HepG2 (cell line): ENCODE measurements around the gene MTTP. TPM values are rescaled to one million over a fixed set of nuclear protein-coding genes. Genes with fewer than 3 reads are reported as not detected.

Experiments
- ARID2 ChIP-seq: sonication (generic); formaldehyde crosslinking; IDR thresholded peaks from 2 replicates; pipeline ENCODE4 v1.8.1; 2022; ENCODE audit warnings: mild to moderate bottlenecking, missing genetic modification reagents, borderline replicate concordance
- CREM ChIP-seq, 2 experiments: sonication (generic) in 1 of 2; formaldehyde crosslinking in 1 of 2; IDR thresholded peaks; 2 replicates each; pipeline versions ENCODE4 v1.4.0 to v1.6.1; 2016 to 2020; ENCODE audit warnings: antibody characterized with exemption in 1 of 2, mild to moderate bottlenecking in 1 of 2, missing genetic modification reagents in 1 of 2
- DPF2 ChIP-seq: sonication (generic); formaldehyde crosslinking; IDR thresholded peaks from 2 replicates; pipeline ENCODE4 v1.4.0; 2020; ENCODE audit warnings: mild to moderate bottlenecking, low read depth, missing genetic modification reagents, borderline replicate concordance
- ERF ChIP-seq: IDR thresholded peaks from 2 replicates; pipeline ENCODE4 v1.6.1; 2018; ENCODE audit warnings: missing biosample characterization, missing genetic modification reagents
- KLF16 ChIP-seq, 2 experiments: sonication (generic) in 1 of 2; formaldehyde crosslinking in 1 of 2; IDR thresholded peaks; 2 replicates each; pipeline versions ENCODE4 v1.6.1 to v1.8.0; 2016 to 2023; ENCODE audit warnings: missing genetic modification reagents in 2 of 2, missing compliant biosample characterization in 1 of 2
- MEF2D ChIP-seq: sonication (generic); formaldehyde crosslinking; IDR thresholded peaks from 2 replicates; pipeline ENCODE4 v1.5.1; 2020; ENCODE audit warnings: mild to moderate bottlenecking, missing genetic modification reagents
- NFE2L2 ChIP-seq: fragments of 150-350 bp; IDR thresholded peaks from 2 replicates; pipeline ENCODE4 v1.6.1; 2014; ENCODE audit warnings: low read length
- NFIC ChIP-seq: IDR thresholded peaks from 2 replicates; pipeline ENCODE4 v1.6.1; 2012; ENCODE audit warnings: mild to moderate bottlenecking, low read length, inconsistent platforms
- NFYB ChIP-seq: sonication (generic); formaldehyde crosslinking; IDR thresholded peaks from 2 replicates; pipeline ENCODE4 v1.4.0; 2020; ENCODE audit warnings: missing genetic modification reagents
- NR2C2 ChIP-seq: sonication (generic); formaldehyde crosslinking; IDR thresholded peaks from 2 replicates; pipeline ENCODE4 v1.4.0; 2020; ENCODE audit warnings: missing genetic modification reagents, mild to moderate bottlenecking, moderate library complexity, borderline replicate concordance
- REPIN1 ChIP-seq: sonication (generic); formaldehyde crosslinking; IDR thresholded peaks from 2 replicates; pipeline ENCODE4 v1.8.0; 2022; ENCODE audit warnings: missing genetic modification reagents, low read depth, mild to moderate bottlenecking, borderline replicate concordance
- TARDBP ChIP-seq: sonication (generic); formaldehyde crosslinking; IDR thresholded peaks from 2 replicates; pipeline ENCODE4 v1.8.0; 2022; ENCODE audit warnings: mild to moderate bottlenecking, missing genetic modification reagents
- TEAD3 ChIP-seq: optimal IDR thresholded peaks from 2 replicates; pipeline ENCODE3; 2016; ENCODE audit warnings: borderline replicate concordance
- TFDP2 ChIP-seq: sonication (generic); formaldehyde crosslinking; IDR thresholded peaks from 2 replicates; pipeline ENCODE4 v1.4.0; 2020; ENCODE audit warnings: missing genetic modification reagents
- ZBTB38 ChIP-seq: sonication (generic); formaldehyde crosslinking; IDR thresholded peaks from 2 replicates; pipeline ENCODE4 v1.5.1; 2020; ENCODE audit warnings: mild to moderate bottlenecking, missing genetic modification reagents
- ZFP82 ChIP-seq: sonication (generic); formaldehyde crosslinking; IDR thresholded peaks from 2 replicates; pipeline ENCODE4 v1.5.1; 2020; ENCODE audit warnings: mild to moderate bottlenecking, missing genetic modification reagents, borderline replicate concordance
- ZNF256 ChIP-seq: sonication (generic); formaldehyde crosslinking; conservative IDR thresholded peaks from 2 replicates; pipeline ENCODE4 v1.4.0; 2020; ENCODE audit warnings: missing genetic modification reagents
- ZNF331 ChIP-seq: sonication (generic); formaldehyde crosslinking; IDR thresholded peaks from 2 replicates; pipeline ENCODE4 v1.4.0; 2020; ENCODE audit warnings: missing genetic modification reagents
- ZNF430 ChIP-seq: sonication (generic); formaldehyde crosslinking; IDR thresholded peaks from 2 replicates; pipeline ENCODE4 v1.9.0; 2021; ENCODE audit warnings: mild to moderate bottlenecking, missing genetic modification reagents
- ZNF780A ChIP-seq: sonication (generic); formaldehyde crosslinking; IDR thresholded peaks from 2 replicates; pipeline ENCODE4 v1.8.0; 2022; ENCODE audit warnings: mild to moderate bottlenecking, missing genetic modification reagents, moderate library complexity
- ZNF790 ChIP-seq: sonication (generic); formaldehyde crosslinking; IDR thresholded peaks from 2 replicates; pipeline ENCODE4 v1.8.0; 2022; ENCODE audit warnings: missing genetic modification reagents, mild to moderate bottlenecking, borderline replicate concordance
- ZSCAN29 ChIP-seq: sonication (generic); formaldehyde crosslinking; conservative IDR thresholded peaks from 2 replicates; pipeline ENCODE4 v1.4.0; 2020; ENCODE audit warnings: mild to moderate bottlenecking, missing genetic modification reagents
- ZZZ3 ChIP-seq: sonication (generic); formaldehyde crosslinking; IDR thresholded peaks from 2 replicates; pipeline ENCODE4 v1.4.0; 2020; ENCODE audit warnings: missing genetic modification reagents, mild to moderate bottlenecking, borderline replicate concordance
- polyA plus RNA-seq, 8 experiments: library from polyadenylated mRNA; depleted of rRNA in 3 of 8; stranded (reverse) in 7 of 8; unstranded in 1 of 8; fragments of >200 nt; fragmentation: Illumina TruSeq in 4 of 8; extraction: Trizol in 4 of 8; gene quantifications; 2 replicates each; pipeline versions ENCODE4 v1.2.1 to v1.2.3, GENCODE V29; 2011 to 2016; ENCODE audit warnings: low read depth in 4 of 8, missing spikeins in 1 of 8, mixed read lengths in 1 of 8; ENCODE audit not compliant: insufficient read depth in 1 of 8
- total RNA-seq, 5 experiments: library from RNA; depleted of rRNA; stranded (reverse); fragments of >200 nt; fragmentation: Illumina TruSeq; extraction: Trizol; gene quantifications; 2 replicates each; pipeline ENCODE4 v1.2.3, GENCODE V29; 2016; ENCODE audit warnings: low read depth in 1 of 5
- TF ChIP-seq, protein P1 (sequence below): sonication (generic); formaldehyde crosslinking; conservative IDR thresholded peaks from 2 replicates; pipeline ENCODE4 v1.8.0; 2022; ENCODE audit warnings: mild to moderate bottlenecking, moderate library complexity, missing genetic modification reagents
- TF ChIP-seq, protein P2 (sequence below): sonication (generic); formaldehyde crosslinking; IDR thresholded peaks from 2 replicates; pipeline ENCODE4 v1.5.1; 2020; ENCODE audit warnings: mild to moderate bottlenecking, missing genetic modification reagents, borderline replicate concordance

The MTTP gene
- total and polyA plus RNA-seq, 2 of the 13 experiments (the other 11 are each of a cell fraction or from before 2014, with no cell fraction given), result 84.7 to 102 TPM

GRCh38 chr4:99563310-99564186 is 11.1 kb upstream of the MTTP start, which contains the start of gene TRMT10A (continued):
- TF ChIP-seq NFYB (CRISPR knock-in tag) (peak; percentile 75), NFIC (peak; percentile 7; the same call in 1 of the 2 replicates), REPIN1 (CRISPR knock-in tag) (0 out of 2 replicates have a peak, but pooled peaks have one; percentile 18), DPF2 (CRISPR knock-in tag) (no peak), TFDP2 (CRISPR knock-in tag) (peak; percentile 39; the same call in 1 of the 2 replicates), TARDBP (CRISPR knock-in tag) (peak; percentile 59), NR2C2 (CRISPR knock-in tag) (peak; percentile 98), ARID2 (CRISPR knock-in tag) (no peak), ZBTB38 (CRISPR knock-in tag) (peak; percentile 39; the same call in 1 of the 2 replicates), ERF (peak; percentile 71), NFE2L2 (peak; percentile 1; the same call in 1 of the 2 replicates), ZSCAN29 (CRISPR knock-in tag) (peak; percentile 28; the same call in 1 of the 2 replicates), ZNF331 (CRISPR knock-in tag) (no peak), MEF2D (CRISPR knock-in tag) (0 out of 2 replicates have a peak, but pooled peaks have one; percentile 53), ZNF790 (CRISPR knock-in tag) (no peak; the same call in 1 of the 2 replicates), ZZZ3 (CRISPR knock-in tag) (peak; percentile 51; the same call in 1 of the 2 replicates), KLF16 (CRISPR knock-in tag; IDR thresholded peaks at IDR 0.05) (peak in 1 of 2 experiments; percentile 68; a peak in 1 of 4 replicates), ZNF780A (CRISPR knock-in tag) (no peak), ZNF430 (CRISPR knock-in tag) (peak; percentile 76; the same call in 1 of the 2 replicates), CREM (IDR thresholded peaks at IDR 0.05) (peak; percentile 99), CREM (CRISPR knock-in tag; IDR thresholded peaks at IDR 0.05) (peak; percentile 68; the same call in 1 of the 2 replicates), ZFP82 (CRISPR knock-in tag) (no peak; the same call in 1 of the 2 replicates), ZNF256 (no peak), TEAD3 (CRISPR knock-in tag) (peak; percentile 55)
- TF ChIP-seq, protein P1, sequence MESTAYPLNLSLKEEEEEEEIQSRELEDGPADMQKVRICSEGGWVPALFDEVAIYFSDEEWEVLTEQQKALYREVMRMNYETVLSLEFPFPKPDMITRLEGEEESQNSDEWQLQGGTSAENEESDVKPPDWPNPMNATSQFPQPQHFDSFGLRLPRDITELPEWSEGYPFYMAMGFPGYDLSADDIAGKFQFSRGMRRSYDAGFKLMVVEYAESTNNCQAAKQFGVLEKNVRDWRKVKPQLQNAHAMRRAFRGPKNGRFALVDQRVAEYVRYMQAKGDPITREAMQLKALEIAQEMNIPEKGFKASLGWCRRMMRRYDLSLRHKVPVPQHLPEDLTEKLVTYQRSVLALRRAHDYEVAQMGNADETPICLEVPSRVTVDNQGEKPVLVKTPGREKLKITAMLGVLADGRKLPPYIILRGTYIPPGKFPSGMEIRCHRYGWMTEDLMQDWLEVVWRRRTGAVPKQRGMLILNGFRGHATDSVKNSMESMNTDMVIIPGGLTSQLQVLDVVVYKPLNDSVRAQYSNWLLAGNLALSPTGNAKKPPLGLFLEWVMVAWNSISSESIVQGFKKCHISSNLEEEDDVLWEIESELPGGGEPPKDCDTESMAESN (CRISPR knock-in tag), result 0 out of 2 replicates have a peak, but pooled peaks have one; percentile 61
- TF ChIP-seq, protein P2, sequence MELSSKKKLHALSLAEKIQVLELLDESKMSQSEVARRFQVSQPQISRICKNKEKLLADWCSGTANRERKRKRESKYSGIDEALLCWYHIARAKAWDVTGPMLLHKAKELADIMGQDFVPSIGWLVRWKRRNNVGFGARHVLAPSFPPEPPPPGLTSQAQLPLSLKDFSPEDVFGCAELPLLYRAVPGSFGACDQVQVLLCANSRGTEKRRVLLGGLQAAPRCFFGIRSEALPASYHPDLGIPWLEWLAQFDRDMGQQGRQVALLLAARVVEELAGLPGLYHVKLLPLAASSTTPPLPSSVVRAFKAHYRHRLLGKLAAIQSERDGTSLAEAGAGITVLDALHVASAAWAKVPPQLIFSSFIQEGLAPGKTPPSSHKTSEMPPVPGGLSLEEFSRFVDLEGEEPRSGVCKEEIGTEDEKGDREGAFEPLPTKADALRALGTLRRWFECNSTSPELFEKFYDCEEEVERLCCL (CRISPR knock-in tag), result peak; percentile 53; the same call in 1 of the 2 replicates
